ENCODE data around the gene IER2.

- TF ChIP-seq, protein P1, sequence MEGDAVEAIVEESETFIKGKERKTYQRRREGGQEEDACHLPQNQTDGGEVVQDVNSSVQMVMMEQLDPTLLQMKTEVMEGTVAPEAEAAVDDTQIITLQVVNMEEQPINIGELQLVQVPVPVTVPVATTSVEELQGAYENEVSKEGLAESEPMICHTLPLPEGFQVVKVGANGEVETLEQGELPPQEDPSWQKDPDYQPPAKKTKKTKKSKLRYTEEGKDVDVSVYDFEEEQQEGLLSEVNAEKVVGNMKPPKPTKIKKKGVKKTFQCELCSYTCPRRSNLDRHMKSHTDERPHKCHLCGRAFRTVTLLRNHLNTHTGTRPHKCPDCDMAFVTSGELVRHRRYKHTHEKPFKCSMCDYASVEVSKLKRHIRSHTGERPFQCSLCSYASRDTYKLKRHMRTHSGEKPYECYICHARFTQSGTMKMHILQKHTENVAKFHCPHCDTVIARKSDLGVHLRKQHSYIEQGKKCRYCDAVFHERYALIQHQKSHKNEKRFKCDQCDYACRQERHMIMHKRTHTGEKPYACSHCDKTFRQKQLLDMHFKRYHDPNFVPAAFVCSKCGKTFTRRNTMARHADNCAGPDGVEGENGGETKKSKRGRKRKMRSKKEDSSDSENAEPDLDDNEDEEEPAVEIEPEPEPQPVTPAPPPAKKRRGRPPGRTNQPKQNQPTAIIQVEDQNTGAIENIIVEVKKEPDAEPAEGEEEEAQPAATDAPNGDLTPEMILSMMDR (IDR thresholded peaks at IDR 0.05 in 2 of 3, conservative IDR thresholded peaks at IDR 0.05 in 1 of 3; ENCODE audit: borderline replicate concordance in 1 of 3, insufficient read depth in 1 of 3, low read depth in 2 of 3, low read length in 2 of 3), result no peak
- TF ChIP-seq YY1 (IDR thresholded peaks at IDR 0.05; ENCODE audit: extremely low read depth, insufficient replicate concordance, low read depth, low read length) (no peak), CEBPB (IDR thresholded peaks at IDR 0.05; ENCODE audit: low read depth) (no peak), MAX (IDR thresholded peaks at IDR 0.05) (no peak)
Measured at GRCh38 chr19:13152356-13152973, 2.3 kb downstream of the IER2 start.

Measured in HCT116 (cell line).